Measurements from ENCODE around the gene TK2. TPM values are rescaled to one million over a fixed set of nuclear protein-coding genes. Genes with fewer than 3 reads are reported as not detected.

Gene TK2
- total and polyA plus RNA-seq, 9 of the 15 experiments (the other 6 are each of a cell fraction or from before 2014, with no cell fraction given): 1.1 to 10.2 (median 5.3) TPM

- H2AFZ ChIP-seq (ENCODE audit: low read depth, low read length): no peak overlapping the region
- 25% methylated on average over 12 of the region's 12 CpGs for WGBS (ENCODE audit: insufficient coverage, low coverage, missing lambda C conversion rate)
- ATAC-seq (peak; percentile 85), DNase-seq (ENCODE audit: extremely low read depth in 1 of 4, low spot score in 3 of 4) (no peak), FAIRE-seq (no peak)
- CTCF ChIA-PET (ENCODE audit: low intra/inter-chr PET ratio): no interaction called here
- POLR2A ChIA-PET: interaction anchor here (0.6 to 1.9 kb wide), 2 partner anchors 9 to 657 kb away, joined by 3 to 8 read pairs; partner anchors contain the start of gene TRADD
- H3K9ac ChIP-seq (ENCODE audit: insufficient read depth in 1 of 2, low read depth in 2 of 2, low read length in 2 of 2): no peak overlapping the region
- intact Hi-C loops (cut with micrococcal nuclease) (no loop called here), in situ Hi-C loops (cut with MboI) (no loop called here)
- no peak overlapping the region for H3K4me2 ChIP-seq (ENCODE audit: insufficient read depth, low read length)
- no peak overlapping the region for H3K4me3 ChIP-seq
- no TSS peak for BruUV-seq (replicated peaks)
- no peaks in the 10 kb centered on the region for H3K9me3 ChIP-seq (replicated peaks; ENCODE audit: control insufficient read depth, insufficient read depth, low read depth, low read length)
- no peaks in the 10 kb centered on the region for H4K20me1 ChIP-seq (replicated peaks; ENCODE audit: control insufficient read depth, insufficient read depth, low read length)
- H3K9me1 ChIP-seq (ENCODE audit: control insufficient read depth, insufficient read depth, low read length): no peaks in the 10 kb centered on the region
- H3K79me2 ChIP-seq (ENCODE audit: control insufficient read depth, insufficient read depth, low read length): no peaks in the 10 kb centered on the region
- no peaks in the 10 kb centered on the region for H3K27me3 ChIP-seq (ENCODE audit: control insufficient read depth in 2 of 2, insufficient read depth in 2 of 2, low read length in 2 of 2)
- H3K4me1 ChIP-seq (replicated peaks in 1 of 2; ENCODE audit: control insufficient read depth in 2 of 2, insufficient read depth in 2 of 2, low read length in 2 of 2): no peaks in the 10 kb centered on the region
- no peaks in the 10 kb centered on the region for H3K36me3 ChIP-seq (ENCODE audit: control insufficient read depth, insufficient read depth, low read length)
- no peak overlapping the region for H3K27ac ChIP-seq (ENCODE audit: extremely low read depth, low read depth, low read length)
- TF ChIP-seq JUND (IDR thresholded peaks at IDR 0.05; ENCODE audit: borderline replicate concordance, low read depth, low read length): peak; percentile 65; the same call in 1 of the 2 replicates
- no peak for TF ChIP-seq JUND (tag; IDR thresholded peaks at IDR 0.05; ENCODE audit: borderline replicate concordance, low read depth, low read length)
- 0 out of 2 replicates have a peak, but pooled peaks have one; percentile 19 for TF ChIP-seq ZBTB26 (CRISPR knock-in tag; IDR thresholded peaks at IDR 0.05)
- TF ChIP-seq ZMIZ1 (IDR thresholded peaks at IDR 0.05; ENCODE audit: low read depth in 2 of 2, low read length in 2 of 2): no peak
- no peak for TF ChIP-seq NR2C2 (CRISPR knock-in tag; IDR thresholded peaks at IDR 0.05)
- TF ChIP-seq NR2C2 (tag; IDR thresholded peaks at IDR 0.05): 0 out of 2 replicates have a peak, but pooled peaks have one; percentile 23
- 0 out of 2 replicates have a peak, but pooled peaks have one; percentile 14 for TF ChIP-seq USF2 (CRISPR knock-in tag; IDR thresholded peaks at IDR 0.05)
- no peak for TF ChIP-seq C11orf30 (IDR thresholded peaks at IDR 0.05; ENCODE audit: low read depth)
- TF ChIP-seq RUNX1 (IDR thresholded peaks at IDR 0.05; ENCODE audit: low read depth): no peak
- peak; percentile 76 for TF ChIP-seq CEBPB (tag; IDR thresholded peaks at IDR 0.05)
- 0 out of 2 replicates have a peak, but pooled peaks have one; percentile 17 for TF ChIP-seq ZNF175 (CRISPR knock-in tag; IDR thresholded peaks at IDR 0.05; ENCODE audit: low read depth)
- TF ChIP-seq ATF7 (IDR thresholded peaks at IDR 0.05): peak; percentile 45
- peak; percentile 77 for TF ChIP-seq CEBPG (CRISPR knock-in tag; IDR thresholded peaks at IDR 0.05)
- TF ChIP-seq CEBPG (tag; conservative IDR thresholded peaks at IDR 0.05 in 1 of 2, IDR thresholded peaks at IDR 0.05 in 1 of 2): peak; percentile 84 to 86
Observed at GRCh38 chr16:66502020-66502913, 47.7 kb downstream of the TK2 start.
